ENCODE data around the gene SIK3. TPM values are rescaled to one million over a fixed set of nuclear protein-coding genes. Genes with fewer than 3 reads are reported as not detected.
"Not testable (repeated sequence)": the region's sequence is repeated elsewhere in the genome, so short reads cannot be mapped to it uniquely, and the experiment has no call there.

SIK3 gene
- total and polyA plus RNA-seq, 8 donors: 11.1 to 27.3 (median 24.0) TPM

DNA sequence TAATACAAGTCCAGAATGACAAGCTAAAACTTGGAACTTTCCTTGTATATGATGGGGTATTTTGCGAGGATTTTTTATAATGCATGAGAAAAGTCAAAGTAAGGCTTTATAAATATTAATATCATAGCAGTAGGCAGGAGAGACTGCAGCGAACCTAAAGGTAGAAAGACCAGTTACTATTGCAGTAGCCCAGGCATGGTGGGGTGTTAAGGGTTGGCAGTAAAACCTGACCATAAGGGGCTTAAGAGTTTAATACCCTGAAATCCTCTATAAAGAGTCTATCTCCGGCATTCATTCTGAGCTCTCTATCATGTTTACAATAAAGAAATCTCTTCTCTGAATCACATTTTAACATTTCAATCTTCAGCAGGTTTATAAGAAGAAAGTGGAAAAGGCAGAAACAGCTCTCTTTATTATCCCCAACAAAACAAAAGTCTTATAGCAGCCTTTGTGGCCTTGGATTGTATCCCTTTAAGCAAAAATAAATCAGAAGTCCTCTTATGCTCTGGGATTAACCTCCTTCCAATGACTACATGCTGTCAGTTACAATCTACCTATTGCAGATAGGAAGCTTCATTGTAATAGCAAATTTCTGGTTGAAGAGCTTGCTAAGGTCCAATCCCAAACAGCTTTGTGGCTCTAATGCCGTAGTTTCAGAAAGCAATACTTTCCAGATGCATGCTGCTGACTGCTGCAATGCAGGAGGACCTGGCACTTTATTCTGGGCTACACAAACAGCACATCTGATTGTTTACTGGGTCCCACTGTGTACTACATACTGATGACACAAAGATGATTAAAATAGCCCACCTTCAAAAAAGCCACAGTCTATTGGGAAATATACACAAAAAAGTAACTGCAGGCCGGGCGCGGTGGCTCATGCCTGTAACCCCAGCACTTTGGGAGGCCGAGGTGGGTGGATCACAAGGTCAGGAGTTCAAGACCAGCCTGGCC lies 45.8 kb downstream of the SIK3 start:
- no peaks in the 10 kb centered on the region for H3K9me3 ChIP-seq
- DNase-seq: no peak
- no peaks in the 10 kb centered on the region for H3K4me1 ChIP-seq
- ATAC-seq: no peak
- TF ChIP-seq, protein P1, sequence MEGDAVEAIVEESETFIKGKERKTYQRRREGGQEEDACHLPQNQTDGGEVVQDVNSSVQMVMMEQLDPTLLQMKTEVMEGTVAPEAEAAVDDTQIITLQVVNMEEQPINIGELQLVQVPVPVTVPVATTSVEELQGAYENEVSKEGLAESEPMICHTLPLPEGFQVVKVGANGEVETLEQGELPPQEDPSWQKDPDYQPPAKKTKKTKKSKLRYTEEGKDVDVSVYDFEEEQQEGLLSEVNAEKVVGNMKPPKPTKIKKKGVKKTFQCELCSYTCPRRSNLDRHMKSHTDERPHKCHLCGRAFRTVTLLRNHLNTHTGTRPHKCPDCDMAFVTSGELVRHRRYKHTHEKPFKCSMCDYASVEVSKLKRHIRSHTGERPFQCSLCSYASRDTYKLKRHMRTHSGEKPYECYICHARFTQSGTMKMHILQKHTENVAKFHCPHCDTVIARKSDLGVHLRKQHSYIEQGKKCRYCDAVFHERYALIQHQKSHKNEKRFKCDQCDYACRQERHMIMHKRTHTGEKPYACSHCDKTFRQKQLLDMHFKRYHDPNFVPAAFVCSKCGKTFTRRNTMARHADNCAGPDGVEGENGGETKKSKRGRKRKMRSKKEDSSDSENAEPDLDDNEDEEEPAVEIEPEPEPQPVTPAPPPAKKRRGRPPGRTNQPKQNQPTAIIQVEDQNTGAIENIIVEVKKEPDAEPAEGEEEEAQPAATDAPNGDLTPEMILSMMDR (IDR thresholded peaks at IDR 0.05): no peak
- intact Hi-C loops (cut with DNase I): no loop called here
- no peak for FAIRE-seq
- no peaks in the 10 kb centered on the region for H3K27me3 ChIP-seq
- WGBS, 2 donors: 93 to 94% methylated on average over 8 of the region's 8 CpGs
- H3K27ac ChIP-seq: no peak overlapping the region
- no peak overlapping the region for H3K4me3 ChIP-seq
- no peaks in the 10 kb centered on the region for H3K36me3 ChIP-seq

DNA sequence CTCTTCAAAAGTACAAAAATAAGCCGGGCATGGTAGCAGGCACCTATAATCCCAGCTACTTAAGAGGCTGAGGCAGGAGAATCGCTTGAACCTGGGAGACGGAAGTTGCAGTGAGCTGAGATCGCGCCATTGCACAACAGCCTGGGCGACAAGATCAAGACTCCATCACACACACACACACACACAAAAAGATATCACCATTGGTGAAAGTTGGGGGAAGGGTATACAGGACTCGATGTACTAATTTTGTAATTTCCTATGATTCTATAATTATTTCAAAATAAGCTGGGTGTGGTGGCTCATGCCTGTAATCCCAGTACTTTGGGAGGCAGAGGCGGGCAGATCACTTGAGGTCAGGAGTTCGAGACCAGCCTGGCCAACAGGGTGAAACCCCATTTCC lies 48.1 kb downstream of the SIK3 start:
- H3K27me3 ChIP-seq; H3K4me3 ChIP-seq; H3K27ac ChIP-seq; H3K9me3 ChIP-seq; H3K36me3 ChIP-seq; DNase-seq; H3K4me1 ChIP-seq; intact Hi-C loops (cut with DNase I); FAIRE-seq; ATAC-seq: not testable (repeated sequence)
- WGBS, 2 donors: 94 to 99% methylated on average over 8 to 9 of the region's 9 CpGs

DNA sequence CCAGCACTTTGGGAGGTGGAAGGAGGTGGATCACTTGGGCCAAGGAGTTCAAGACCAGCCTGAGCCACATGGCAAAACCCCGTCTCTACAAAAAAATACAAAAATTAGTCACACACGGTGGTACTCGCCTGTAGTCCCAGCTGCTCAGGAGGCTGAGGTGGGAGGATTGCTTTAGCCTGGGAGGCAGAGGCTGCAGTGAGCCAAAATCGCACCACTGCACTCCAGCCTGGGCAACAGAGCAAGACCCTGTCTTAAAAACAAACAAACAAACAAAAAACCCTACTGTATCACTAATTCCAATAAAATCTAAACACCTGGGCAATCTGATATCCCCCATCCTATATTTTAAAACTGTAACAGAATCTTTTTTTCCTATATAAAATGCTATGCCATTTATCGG lies 51.6 kb downstream of the SIK3 start:
- peaks cover 0 to 22% (median 20%) of the 10 kb centered on the region in 3 donors for H3K4me1 ChIP-seq
- H3K27ac ChIP-seq; DNase-seq; H3K36me3 ChIP-seq; FAIRE-seq; H3K4me3 ChIP-seq; H3K27me3 ChIP-seq; intact Hi-C loops (cut with DNase I); H3K9me3 ChIP-seq; ATAC-seq: not testable (repeated sequence)
- 93 to 94% methylated on average over 5 of the region's 5 CpGs for WGBS, 2 donors

DNA sequence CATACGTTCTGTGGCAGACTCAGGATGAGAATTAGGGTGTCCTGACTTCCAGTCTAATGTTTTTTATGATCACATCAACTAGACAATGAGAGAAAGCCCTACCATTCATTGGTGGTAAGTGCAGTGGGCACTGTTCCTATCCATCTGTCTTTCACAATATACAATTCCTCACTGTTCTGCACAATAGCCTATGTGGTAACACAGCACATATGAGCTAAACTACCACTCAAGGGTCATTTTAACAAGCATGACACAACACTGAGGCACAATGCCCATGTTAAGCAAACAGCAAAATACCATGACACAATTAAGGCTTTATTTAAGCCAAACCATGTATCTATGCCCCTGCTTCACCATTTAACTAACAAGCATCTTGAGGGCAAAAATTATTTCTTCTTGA lies 52.3 kb downstream of the SIK3 start:
- WGBS, 2 donors: 81 to 88% methylated on average over 1 of the region's 1 CpG
- no peak overlapping the region for H3K27ac ChIP-seq

DNA sequence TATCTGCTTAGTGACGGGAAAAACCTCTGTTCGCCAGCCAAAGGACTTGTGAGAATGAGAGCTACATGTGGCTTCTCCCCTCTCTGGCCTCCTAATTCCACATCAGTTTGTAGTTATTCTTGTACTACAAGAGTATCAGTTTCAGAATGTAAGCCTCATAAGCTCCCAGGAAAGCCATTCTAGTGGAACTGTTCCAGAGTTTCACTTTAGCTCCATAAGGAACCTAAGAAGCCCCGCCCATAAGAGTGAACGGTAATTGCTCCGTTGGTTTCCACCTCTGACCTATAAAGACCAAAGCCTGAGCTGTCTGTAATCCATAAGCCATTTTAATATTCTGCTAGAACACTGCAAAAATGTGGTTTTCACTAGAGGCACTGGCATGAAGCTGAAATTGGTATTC lies 53.0 kb downstream of the SIK3 start:
- peak overlapping the region in 2 of 4 donors; percentile 1 to 30 for H3K27ac ChIP-seq
- DNase-seq: no peak
- no peaks in the 10 kb centered on the region for H3K27me3 ChIP-seq
- FAIRE-seq: no peak
- no peaks in the 10 kb centered on the region for H3K36me3 ChIP-seq
- ATAC-seq: peak; percentile 71 to 90 (median 82)
- H3K9me3 ChIP-seq: no peaks in the 10 kb centered on the region
- TF ChIP-seq, protein P1 (IDR thresholded peaks at IDR 0.05): no peak
- H3K4me1 ChIP-seq: peaks cover 0 to 25% (median 20%) of the 10 kb centered on the region in 3 donors
- 25 to 29% methylated on average over 5 of the region's 5 CpGs for WGBS, 2 donors
- intact Hi-C loops (cut with DNase I): no loop called here
- peak overlapping the region in 1 of 4 donors; percentile 1 for H3K4me3 ChIP-seq

More for the DNA sequence above, 52.3 kb downstream of the SIK3 start:
- ATAC-seq: peak in 3 of 4 donors; percentile 32 to 46 (median 42)
- Histone ChIP-seq H3K4me1 (peaks cover 0 to 22% (median 20%) of the 10 kb centered on the region in 3 donors), H3K4me3 (no peak overlapping the region), H3K36me3 (no peaks in the 10 kb centered on the region), H3K27me3 (no peaks in the 10 kb centered on the region), H3K9me3 (no peaks in the 10 kb centered on the region)
- no peak for FAIRE-seq
- intact Hi-C loops (cut with DNase I): no loop called here
- TF ChIP-seq, protein P1 (IDR thresholded peaks at IDR 0.05): no peak
- no peak for DNase-seq
